Measurements from ENCODE around the gene TMA7. TPM values are rescaled to one million over a fixed set of nuclear protein-coding genes. Genes with fewer than 3 reads are reported as not detected.

Gene TMA7
- total and polyA plus RNA-seq, 10 of the 15 experiments (the other 5 are each of a cell fraction or from before 2014, with no cell fraction given): 319 to 1,760 (median 752) TPM

DNA sequence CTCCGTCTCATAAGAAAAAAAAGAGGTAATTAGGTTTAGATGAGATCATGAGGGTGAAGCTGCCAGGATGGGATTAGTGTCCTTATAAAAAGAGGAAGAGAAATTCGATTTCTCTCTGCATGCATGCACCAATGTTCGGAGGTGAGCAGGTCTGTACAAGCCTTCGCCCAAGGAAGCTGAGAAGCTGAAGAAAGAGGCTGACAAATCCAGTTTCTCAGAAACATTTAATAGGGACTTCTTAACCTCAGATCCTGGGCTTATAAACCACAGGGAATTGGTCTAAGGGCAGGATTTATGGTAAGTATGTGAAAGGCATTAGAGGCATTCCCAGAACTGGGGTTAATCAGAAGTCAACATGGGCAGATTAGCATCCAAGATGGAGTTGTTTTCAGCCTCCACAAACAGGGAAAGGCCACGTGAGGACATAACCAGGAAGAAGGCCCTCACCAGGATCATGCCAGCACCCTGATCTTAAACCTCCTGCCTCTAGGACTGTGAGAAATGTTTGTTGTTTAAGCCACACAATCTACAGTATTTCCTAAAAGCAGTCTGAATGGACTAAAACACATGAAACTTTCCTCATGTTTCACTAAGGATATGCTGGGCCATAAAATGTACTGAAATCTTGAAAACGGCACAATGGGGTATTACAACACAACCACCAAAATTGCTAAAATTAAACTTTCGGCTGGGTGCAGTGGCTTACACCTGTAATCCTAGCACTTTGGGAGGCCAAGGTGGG is 52.6 kb downstream of the TMA7 start (continued):
- TF ChIP-seq HDAC6 (IDR thresholded peaks at IDR 0.05; ENCODE audit: unreplicated experiment) (no peak), IKZF2 (IDR thresholded peaks at IDR 0.05) (peak; percentile 69 to 70), BHLHE40 (IDR thresholded peaks at IDR 0.05; ENCODE audit: borderline replicate concordance in 1 of 2, low read depth in 2 of 2, low read length in 1 of 2) (no peak)
- TF ChIP-seq, protein P1, sequence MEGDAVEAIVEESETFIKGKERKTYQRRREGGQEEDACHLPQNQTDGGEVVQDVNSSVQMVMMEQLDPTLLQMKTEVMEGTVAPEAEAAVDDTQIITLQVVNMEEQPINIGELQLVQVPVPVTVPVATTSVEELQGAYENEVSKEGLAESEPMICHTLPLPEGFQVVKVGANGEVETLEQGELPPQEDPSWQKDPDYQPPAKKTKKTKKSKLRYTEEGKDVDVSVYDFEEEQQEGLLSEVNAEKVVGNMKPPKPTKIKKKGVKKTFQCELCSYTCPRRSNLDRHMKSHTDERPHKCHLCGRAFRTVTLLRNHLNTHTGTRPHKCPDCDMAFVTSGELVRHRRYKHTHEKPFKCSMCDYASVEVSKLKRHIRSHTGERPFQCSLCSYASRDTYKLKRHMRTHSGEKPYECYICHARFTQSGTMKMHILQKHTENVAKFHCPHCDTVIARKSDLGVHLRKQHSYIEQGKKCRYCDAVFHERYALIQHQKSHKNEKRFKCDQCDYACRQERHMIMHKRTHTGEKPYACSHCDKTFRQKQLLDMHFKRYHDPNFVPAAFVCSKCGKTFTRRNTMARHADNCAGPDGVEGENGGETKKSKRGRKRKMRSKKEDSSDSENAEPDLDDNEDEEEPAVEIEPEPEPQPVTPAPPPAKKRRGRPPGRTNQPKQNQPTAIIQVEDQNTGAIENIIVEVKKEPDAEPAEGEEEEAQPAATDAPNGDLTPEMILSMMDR (IDR thresholded peaks at IDR 0.05 in 2 of 3, conservative IDR thresholded peaks at IDR 0.05 in 1 of 3; ENCODE audit: control insufficient read depth in 2 of 3, extremely low read depth in 1 of 3, insufficient read depth in 1 of 3, low read depth in 3 of 3, low read length in 3 of 3): no peak
- TF ChIP-seq, protein P2, sequence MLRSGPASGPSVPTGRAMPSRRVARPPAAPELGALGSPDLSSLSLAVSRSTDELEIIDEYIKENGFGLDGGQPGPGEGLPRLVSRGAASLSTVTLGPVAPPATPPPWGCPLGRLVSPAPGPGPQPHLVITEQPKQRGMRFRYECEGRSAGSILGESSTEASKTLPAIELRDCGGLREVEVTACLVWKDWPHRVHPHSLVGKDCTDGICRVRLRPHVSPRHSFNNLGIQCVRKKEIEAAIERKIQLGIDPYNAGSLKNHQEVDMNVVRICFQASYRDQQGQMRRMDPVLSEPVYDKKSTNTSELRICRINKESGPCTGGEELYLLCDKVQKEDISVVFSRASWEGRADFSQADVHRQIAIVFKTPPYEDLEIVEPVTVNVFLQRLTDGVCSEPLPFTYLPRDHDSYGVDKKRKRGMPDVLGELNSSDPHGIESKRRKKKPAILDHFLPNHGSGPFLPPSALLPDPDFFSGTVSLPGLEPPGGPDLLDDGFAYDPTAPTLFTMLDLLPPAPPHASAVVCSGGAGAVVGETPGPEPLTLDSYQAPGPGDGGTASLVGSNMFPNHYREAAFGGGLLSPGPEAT (IDR thresholded peaks at IDR 0.05; ENCODE audit: low read depth): peak; percentile 61

DNA sequence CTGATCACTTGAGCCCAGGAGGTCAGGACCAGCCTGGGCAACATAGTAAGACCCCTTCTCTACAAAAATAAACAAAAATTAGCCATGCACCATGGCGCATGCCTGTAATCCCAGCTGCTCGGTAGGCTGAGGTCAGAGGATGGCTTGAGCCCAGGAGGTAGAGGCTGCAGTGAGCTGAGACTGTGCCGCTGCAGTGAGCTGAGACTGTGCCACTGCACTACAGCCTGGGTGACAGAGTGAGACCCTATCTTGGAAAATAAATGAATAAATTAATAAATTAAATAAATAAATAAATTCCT is 53.1 kb downstream of the TMA7 start:
- no peak overlapping the region for H3K4me2 ChIP-seq (ENCODE audit: control insufficient read depth, insufficient read depth)
- intact Hi-C loops (cut with micrococcal nuclease; ENCODE audit: unreplicated experiment): no loop called here
- POLR2A ChIA-PET: interaction anchor here (0.6 kb wide), 1 partner anchor 16 kb away, joined by 3 read pairs; no protein-coding TSS in a partner anchor
- TF ChIP-seq FOS (IDR thresholded peaks at IDR 0.05; ENCODE audit: borderline replicate concordance, extremely low read depth, insufficient read length): no peak
- no peak for TF ChIP-seq RBBP5 (conservative IDR thresholded peaks at IDR 0.05)
- TF ChIP-seq, protein P3, sequence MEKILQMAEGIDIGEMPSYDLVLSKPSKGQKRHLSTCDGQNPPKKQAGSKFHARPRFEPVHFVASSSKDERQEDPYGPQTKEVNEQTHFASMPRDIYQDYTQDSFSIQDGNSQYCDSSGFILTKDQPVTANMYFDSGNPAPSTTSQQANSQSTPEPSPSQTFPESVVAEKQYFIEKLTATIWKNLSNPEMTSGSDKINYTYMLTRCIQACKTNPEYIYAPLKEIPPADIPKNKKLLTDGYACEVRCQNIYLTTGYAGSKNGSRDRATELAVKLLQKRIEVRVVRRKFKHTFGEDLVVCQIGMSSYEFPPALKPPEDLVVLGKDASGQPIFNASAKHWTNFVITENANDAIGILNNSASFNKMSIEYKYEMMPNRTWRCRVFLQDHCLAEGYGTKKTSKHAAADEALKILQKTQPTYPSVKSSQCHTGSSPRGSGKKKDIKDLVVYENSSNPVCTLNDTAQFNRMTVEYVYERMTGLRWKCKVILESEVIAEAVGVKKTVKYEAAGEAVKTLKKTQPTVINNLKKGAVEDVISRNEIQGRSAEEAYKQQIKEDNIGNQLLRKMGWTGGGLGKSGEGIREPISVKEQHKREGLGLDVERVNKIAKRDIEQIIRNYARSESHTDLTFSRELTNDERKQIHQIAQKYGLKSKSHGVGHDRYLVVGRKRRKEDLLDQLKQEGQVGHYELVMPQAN (conservative IDR thresholded peaks at IDR 0.05): no peak
- no peak for TF ChIP-seq HCFC1 (IDR thresholded peaks at IDR 0.05; ENCODE audit: low read length)
- TF ChIP-seq, protein P4, sequence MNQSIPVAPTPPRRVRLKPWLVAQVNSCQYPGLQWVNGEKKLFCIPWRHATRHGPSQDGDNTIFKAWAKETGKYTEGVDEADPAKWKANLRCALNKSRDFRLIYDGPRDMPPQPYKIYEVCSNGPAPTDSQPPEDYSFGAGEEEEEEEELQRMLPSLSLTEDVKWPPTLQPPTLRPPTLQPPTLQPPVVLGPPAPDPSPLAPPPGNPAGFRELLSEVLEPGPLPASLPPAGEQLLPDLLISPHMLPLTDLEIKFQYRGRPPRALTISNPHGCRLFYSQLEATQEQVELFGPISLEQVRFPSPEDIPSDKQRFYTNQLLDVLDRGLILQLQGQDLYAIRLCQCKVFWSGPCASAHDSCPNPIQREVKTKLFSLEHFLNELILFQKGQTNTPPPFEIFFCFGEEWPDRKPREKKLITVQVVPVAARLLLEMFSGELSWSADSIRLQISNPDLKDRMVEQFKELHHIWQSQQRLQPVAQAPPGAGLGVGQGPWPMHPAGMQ (IDR thresholded peaks at IDR 0.05; ENCODE audit: borderline replicate concordance): no peak
- TF ChIP-seq MEF2B (IDR thresholded peaks at IDR 0.05; ENCODE audit: partially characterized antibody, poor library complexity, severe bottlenecking): no peak
- no peak for TF ChIP-seq NFXL1 (IDR thresholded peaks at IDR 0.05; ENCODE audit: borderline replicate concordance)
- no peak for TF ChIP-seq BCL11A (IDR thresholded peaks at IDR 0.05; ENCODE audit: low read depth, low read length)
- no peak for TF ChIP-seq EED (IDR thresholded peaks at IDR 0.05; ENCODE audit: low read depth)
- TF ChIP-seq MEF2A (IDR thresholded peaks at IDR 0.05; ENCODE audit: insufficient read depth, low read depth, low read length): no peak
- no peak for TF ChIP-seq CREB1 (IDR thresholded peaks at IDR 0.05; ENCODE audit: low read depth)

More for the DNA sequence above, 53.1 kb downstream of the TMA7 start:
- in situ Hi-C loops (cut with MboI): no loop called here
- no peak for DNase-seq (ENCODE audit: low read depth, low spot score)
- no peaks in the 10 kb centered on the region; the same call in 2 of the 3 replicates for H3K9me3 ChIP-seq (replicated peaks; ENCODE audit: control insufficient read depth, insufficient read depth, low read length)
- H3K79me2 ChIP-seq (ENCODE audit: control insufficient read depth, insufficient read depth, low read length): no peaks in the 10 kb centered on the region
- no peak overlapping the region for H3K4me3 ChIP-seq
- no peak overlapping the region for H3K27ac ChIP-seq (ENCODE audit: control insufficient read depth, insufficient read depth)
- peak; percentile 43 for ATAC-seq
- BruUV-seq (replicated peaks): no TSS peak
- CTCF ChIA-PET: no interaction called here
- SMC1A ChIA-PET (ENCODE audit: uncharacterized antibody, unreplicated experiment): no interaction called here
- RAD21 ChIA-PET (ENCODE audit: unreplicated experiment): interaction anchor here (0.8 kb wide), 1 partner anchor 57 kb away, joined by 3 read pairs; no protein-coding TSS in a partner anchor
- no peak overlapping the region for H2AFZ ChIP-seq (ENCODE audit: control insufficient read depth, low read depth, low read length)
- FAIRE-seq: no peak
- H3K9ac ChIP-seq (ENCODE audit: control insufficient read depth, insufficient read depth, low read length): peak overlapping the region; percentile 22
- no peaks in the 10 kb centered on the region for H3K27me3 ChIP-seq (replicated peaks in 1 of 2; ENCODE audit: control insufficient read depth in 2 of 2, insufficient read depth in 2 of 2, low read length in 1 of 2)
- no peaks in the 10 kb centered on the region for H4K20me1 ChIP-seq (ENCODE audit: control insufficient read depth, insufficient read depth)
- H3K36me3 ChIP-seq (ENCODE audit: control insufficient read depth in 2 of 2, insufficient read depth in 2 of 2, low read length in 1 of 2): no peaks in the 10 kb centered on the region
- 95% methylated on average over 3 of the region's 3 CpGs for WGBS (ENCODE audit: insufficient coverage, insufficient replicate concordance, low lambda C conversion rate, missing lambda C conversion rate)
- peaks cover 8% of the 10 kb centered on the region for H3K4me1 ChIP-seq (ENCODE audit: control insufficient read depth, insufficient read depth, low read length)

Data from GM12878 (cell line).